Colonic mucosa (tissue), 4 donors: ENCODE data around the gene DUSP9. TPM values are rescaled to one million over a fixed set of nuclear protein-coding genes. Genes with fewer than 3 reads are reported as not detected.
"Not testable (repeated sequence)": the region's sequence is repeated elsewhere in the genome, so short reads cannot be mapped to it uniquely, and the experiment has no call there.

Experiments used
- DNase-seq: peaks from one replicate; pipeline ENCODE4 v3.0.0-alpha.2; 2020
- H3K27ac ChIP-seq: fragments of 200-600 bp; one replicate; pipeline ENCODE4 v1.8.0; 2021
- H3K27me3 ChIP-seq: fragments of 200-600 bp; one replicate; pipeline ENCODE4 v1.8.0; 2021
- H3K36me3 ChIP-seq: fragments of 200-600 bp; one replicate; pipeline ENCODE4 v1.8.0; 2021
- H3K4me1 ChIP-seq: fragments of 200-600 bp; one replicate; pipeline ENCODE4 v1.8.0; 2021; ENCODE audit warnings: mild to moderate bottlenecking
- H3K4me3 ChIP-seq: fragments of 200-600 bp; one replicate; pipeline ENCODE4 v1.8.0; 2021
- H3K9ac ChIP-seq, 2 donors: one replicate each; pipeline ENCODE4 v1.7.0; 2013; ENCODE audit warnings: control low read depth in 2 of 2, low read depth in 2 of 2, low read length in 2 of 2
- H3K9me3 ChIP-seq: fragments of 200-600 bp; one replicate; pipeline ENCODE4 v1.8.0; 2021
- intact Hi-C: fragments of 100-400 bp; cut with DNase I; formaldehyde crosslinking; loops from one replicate; pipeline ENCODE4 v1.14.1; 2022
- total RNA-seq, 2 donors: library from RNA; stranded (reverse); fragmentation: NEBNext Ultra II Directional in 1 of 2; extraction: Animal tissue kit (Norgen Biotek cat#: 25700) in 1 of 2; gene quantifications; one replicate each; pipeline ENCODE4 v1.2.1, GENCODE V29; 2021
- TF ChIP-seq, protein P1 (sequence below): fragments of 200-600 bp; IDR thresholded peaks from one replicate; pipeline ENCODE4 v1.8.0; 2022; ENCODE audit warnings: antibody characterized with exemption, mild to moderate bottlenecking
- donor health status: healthy.
- donor health status: DM: no; HTN: no; CAD: no.
- donor health status: DM: no; HTN: no; CAD: no.

The DUSP9 gene
- total RNA-seq, 2 donors from 2014 or later, result 0.49 TPM; not detected in 1

DNA sequence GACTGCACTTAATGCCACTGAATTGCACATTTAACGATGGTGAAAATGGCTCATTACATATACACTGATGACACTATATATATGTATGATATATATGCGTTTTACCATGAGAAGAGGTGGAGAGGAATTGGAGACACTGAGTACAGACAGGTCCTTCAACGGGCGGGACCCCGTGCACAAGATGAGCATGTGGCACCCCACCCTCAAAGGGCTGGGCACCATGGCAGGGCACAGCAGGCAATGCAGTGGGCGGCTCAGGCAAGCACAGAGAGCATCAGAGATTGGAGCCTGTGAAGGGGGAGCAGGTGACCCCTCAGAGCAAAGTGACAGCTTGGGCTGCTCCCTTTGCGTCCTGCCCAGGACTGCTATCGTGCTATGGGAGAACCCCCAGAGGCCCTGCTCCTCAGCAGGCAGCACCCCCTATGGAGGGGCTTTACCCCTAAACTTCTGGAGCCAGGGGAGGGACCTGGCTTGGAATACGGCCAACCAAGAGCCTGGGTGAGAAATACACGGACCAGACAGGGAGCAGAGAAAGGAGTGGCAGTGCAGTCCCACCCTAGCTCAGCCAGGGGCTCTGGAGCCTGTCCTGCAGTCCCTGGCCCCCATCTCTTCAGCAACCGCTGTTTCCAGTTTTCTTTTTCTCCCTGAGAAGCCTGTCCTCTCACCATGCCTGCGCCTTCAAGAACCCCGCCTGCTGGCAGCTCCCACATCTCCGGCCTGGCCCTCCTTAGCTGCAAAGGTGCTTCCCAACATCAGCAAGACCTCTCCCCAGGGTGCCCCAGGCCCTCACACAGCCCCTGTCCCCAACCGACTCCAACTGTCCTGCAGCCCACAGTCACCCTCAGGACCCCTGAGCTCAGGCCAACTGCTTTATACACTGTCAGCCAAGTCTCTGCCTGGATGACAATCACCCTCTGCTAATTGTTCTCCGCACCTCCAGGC is 51.2 kb downstream of the DUSP9 start:
- H3K9me3 ChIP-seq, result no peaks in the 10 kb centered on the region
- H3K9ac ChIP-seq, result peak overlapping the region in 1 of 2 donors; percentile 19
- no peaks in the 10 kb centered on the region for H3K27me3 ChIP-seq
- no peaks in the 10 kb centered on the region for H3K36me3 ChIP-seq
- H3K4me1 ChIP-seq, result no peaks in the 10 kb centered on the region
- no peak for DNase-seq
- peak overlapping the region; percentile 83 for H3K27ac ChIP-seq
- intact Hi-C loops, result no loop called here
- H3K4me3 ChIP-seq, result no peak overlapping the region
- TF ChIP-seq, protein P1, sequence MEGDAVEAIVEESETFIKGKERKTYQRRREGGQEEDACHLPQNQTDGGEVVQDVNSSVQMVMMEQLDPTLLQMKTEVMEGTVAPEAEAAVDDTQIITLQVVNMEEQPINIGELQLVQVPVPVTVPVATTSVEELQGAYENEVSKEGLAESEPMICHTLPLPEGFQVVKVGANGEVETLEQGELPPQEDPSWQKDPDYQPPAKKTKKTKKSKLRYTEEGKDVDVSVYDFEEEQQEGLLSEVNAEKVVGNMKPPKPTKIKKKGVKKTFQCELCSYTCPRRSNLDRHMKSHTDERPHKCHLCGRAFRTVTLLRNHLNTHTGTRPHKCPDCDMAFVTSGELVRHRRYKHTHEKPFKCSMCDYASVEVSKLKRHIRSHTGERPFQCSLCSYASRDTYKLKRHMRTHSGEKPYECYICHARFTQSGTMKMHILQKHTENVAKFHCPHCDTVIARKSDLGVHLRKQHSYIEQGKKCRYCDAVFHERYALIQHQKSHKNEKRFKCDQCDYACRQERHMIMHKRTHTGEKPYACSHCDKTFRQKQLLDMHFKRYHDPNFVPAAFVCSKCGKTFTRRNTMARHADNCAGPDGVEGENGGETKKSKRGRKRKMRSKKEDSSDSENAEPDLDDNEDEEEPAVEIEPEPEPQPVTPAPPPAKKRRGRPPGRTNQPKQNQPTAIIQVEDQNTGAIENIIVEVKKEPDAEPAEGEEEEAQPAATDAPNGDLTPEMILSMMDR, result no peak

DNA sequence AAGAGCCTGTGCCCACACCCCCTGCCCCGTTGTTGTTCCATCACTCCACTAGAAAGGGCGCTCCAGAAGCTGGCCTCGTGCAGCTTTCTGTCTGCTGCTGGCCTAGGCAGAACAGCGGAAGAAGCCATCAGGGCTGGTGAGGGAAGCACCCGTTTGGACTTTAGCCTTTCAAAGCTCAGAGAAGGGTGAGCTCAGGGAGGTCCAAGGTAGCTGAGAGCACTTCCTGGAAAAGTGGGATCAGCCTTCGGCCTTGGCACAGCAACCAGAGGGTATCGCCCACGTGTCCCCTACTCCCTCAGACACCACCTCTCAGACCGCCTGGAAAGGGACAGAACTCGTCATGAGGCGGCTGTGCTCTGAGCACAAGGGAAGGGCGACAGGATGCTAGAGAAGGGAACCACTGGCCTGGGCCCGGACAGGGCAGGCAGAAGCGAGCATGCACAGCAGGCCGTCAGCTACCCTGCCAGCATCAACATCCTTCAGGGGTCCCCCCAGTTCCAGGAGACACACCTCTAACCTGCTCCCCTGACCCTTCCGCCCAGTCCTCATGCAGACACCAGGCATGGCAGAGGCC is 52.3 kb downstream of the DUSP9 start:
- Histone ChIP-seq H3K9ac (peak overlapping the region in 1 of 2 donors; percentile 58), H3K27ac (peak overlapping the region; percentile 83)
- H3K9me3 ChIP-seq, H3K4me1 ChIP-seq, H3K4me3 ChIP-seq, intact Hi-C loops, H3K36me3 ChIP-seq, H3K27me3 ChIP-seq: not testable (repeated sequence)
- peak; percentile 72 for DNase-seq

DNA sequence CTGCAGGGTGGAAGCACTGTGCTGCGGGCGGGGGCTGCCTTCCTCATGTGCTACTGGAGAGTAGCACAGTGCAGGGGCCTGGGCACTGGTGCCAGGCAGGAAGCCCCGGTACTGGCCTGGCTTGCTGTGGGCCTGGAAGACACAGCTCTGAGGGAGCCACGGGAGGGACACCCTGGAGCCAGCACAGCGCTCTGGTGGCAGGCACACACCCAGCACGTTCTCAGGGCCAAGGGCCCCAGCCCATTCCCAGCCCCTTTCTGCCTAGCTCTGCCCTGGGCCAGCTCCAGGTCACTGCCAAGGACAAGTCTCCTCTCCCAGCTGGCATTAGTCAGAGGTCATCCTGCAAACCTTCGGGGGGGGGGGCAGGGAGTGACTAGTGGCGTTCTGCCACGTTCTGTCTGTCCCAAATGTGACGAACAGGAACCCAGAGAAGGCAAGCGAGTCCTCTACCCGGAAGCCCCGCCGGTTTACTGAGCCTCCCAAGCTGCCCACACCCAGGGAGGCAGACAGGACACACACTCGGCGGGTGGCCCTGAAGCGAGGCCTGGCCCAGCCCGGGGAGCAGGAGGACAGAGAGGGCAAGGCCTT is 52.9 kb downstream of the DUSP9 start:
- Histone ChIP-seq H3K9ac (peak overlapping the region; percentile 39 to 58), H3K27ac (peak overlapping the region; percentile 83)
- H3K27me3 ChIP-seq, H3K36me3 ChIP-seq, H3K4me1 ChIP-seq, intact Hi-C loops, H3K9me3 ChIP-seq, H3K4me3 ChIP-seq: not testable (repeated sequence)
- peak; percentile 67 for DNase-seq

DNA sequence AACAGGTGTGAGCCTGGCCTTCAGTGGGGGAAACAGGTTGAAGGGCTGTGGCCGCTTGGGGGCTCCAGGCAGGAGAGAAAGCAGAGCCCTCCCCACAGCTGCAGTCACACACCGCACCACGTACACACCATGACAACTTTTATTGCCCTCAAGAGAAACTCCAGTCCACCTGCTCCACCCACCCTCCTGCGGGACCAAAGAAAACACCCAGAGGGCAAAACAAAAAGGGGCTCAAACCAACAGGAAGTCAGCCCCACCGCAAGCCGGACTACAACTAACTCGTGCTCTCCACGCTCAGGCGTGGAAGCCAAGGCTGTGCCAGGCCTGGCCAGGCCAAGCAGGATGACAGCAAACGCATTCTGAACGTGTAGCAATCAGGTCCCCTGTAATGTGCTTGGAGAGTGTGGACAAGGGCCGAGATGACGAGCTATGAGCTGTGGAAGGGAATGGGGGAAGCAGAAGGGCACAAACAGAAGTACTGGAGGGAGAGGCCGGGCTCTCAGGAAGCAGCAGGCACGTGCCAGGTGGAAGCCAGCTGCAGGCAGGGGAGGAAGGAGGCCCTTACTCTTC is 53.5 kb downstream of the DUSP9 start:
- H3K9ac ChIP-seq, result peak overlapping the region; percentile 39 to 40
- H3K36me3 ChIP-seq, result no peaks in the 10 kb centered on the region
- TF ChIP-seq, protein P1, result no peak
- no peaks in the 10 kb centered on the region for H3K4me1 ChIP-seq
- H3K9me3 ChIP-seq, result no peaks in the 10 kb centered on the region
- H3K4me3 ChIP-seq, result no peak overlapping the region
- peak overlapping the region; percentile 77 for H3K27ac ChIP-seq
- no peak for DNase-seq
- intact Hi-C loops, result no loop called here
- no peaks in the 10 kb centered on the region for H3K27me3 ChIP-seq

Other genes starting within 250 kb of the DUSP9 start
- not detected for gene PNMA6E, start 245.9 kb upstream of the DUSP9 start, total RNA-seq
- gene ZFP92, start 235.7 kb upstream of the DUSP9 start, total RNA-seq, result under 1 TPM; 0.10 to 0.29 TPM
- 1 to 10 TPM in 1 of 2 donors, not detected in 1; 1.2 TPM for gene TREX2, start 201.1 kb upstream of the DUSP9 start, total RNA-seq
- 10 to 100 TPM; 18.9 to 47.8 TPM for gene HAUS7, start 176.6 kb upstream of the DUSP9 start, total RNA-seq
- gene BGN, start 152.2 kb upstream of the DUSP9 start, total RNA-seq, result 10 to 100 TPM in 1 of 2 donors, 1 to 10 TPM in 1; 6.0 to 11.4 TPM
- gene ATP2B3, start 129.6 kb upstream of the DUSP9 start, total RNA-seq, result under 1 TPM in 1 of 2 donors, not detected in 1; 0.24 TPM
- gene CCNQ, start 48.1 kb upstream of the DUSP9 start, total RNA-seq, result 10 to 100 TPM; 16.3 to 24.0 TPM
- gene PNCK, start 26.6 kb downstream of the DUSP9 start, total RNA-seq, result 10 to 100 TPM in 1 of 2 donors, 1 to 10 TPM in 1; 1.9 to 11.1 TPM
- gene SLC6A8, start 40.7 kb downstream of the DUSP9 start, total RNA-seq, result 100 to 1,000 TPM; 197 to 435 TPM
- gene BCAP31, start 77.2 kb downstream of the DUSP9 start, total RNA-seq, result 100 to 1,000 TPM; 217 to 295 TPM
- 10 to 100 TPM; 12.7 to 16.8 TPM for gene ABCD1, start 77.7 kb downstream of the DUSP9 start, total RNA-seq
- gene PLXNB3, start 117.0 kb downstream of the DUSP9 start, total RNA-seq, result 1 to 10 TPM in 1 of 2 donors, under 1 TPM in 1; 0.57 to 3.7 TPM
- 1 to 10 TPM in 1 of 2 donors, under 1 TPM in 1; 0.64 to 2.3 TPM for gene SRPK3, start 133.8 kb downstream of the DUSP9 start, total RNA-seq
- gene IDH3G, start 147.2 kb downstream of the DUSP9 start, total RNA-seq, result 10 to 100 TPM; 80.6 to 92.6 TPM
- gene SSR4, start 147.5 kb downstream of the DUSP9 start, total RNA-seq, result 100 to 1,000 TPM; 253 to 377 TPM
- 1 to 10 TPM; 1.5 to 3.2 TPM for gene PDZD4, start 183.3 kb downstream of the DUSP9 start, total RNA-seq
- 1 to 10 TPM; 4.3 to 8.8 TPM for gene L1CAM, start 239.0 kb downstream of the DUSP9 start, total RNA-seq